T follicular helper cell (primary cell): Measurements from ENCODE around the gene B3GAT3.
"Not testable (repeated sequence)": the region's sequence is repeated elsewhere in the genome, so short reads cannot be mapped to it uniquely, and the experiment has no call there.

Experiments
- DNase-seq: peaks from one replicate; pipeline ENCODE4 v3.0.0-alpha.2; 2020; ENCODE audit warnings: low read depth

Gene B3GAT3

DNA sequence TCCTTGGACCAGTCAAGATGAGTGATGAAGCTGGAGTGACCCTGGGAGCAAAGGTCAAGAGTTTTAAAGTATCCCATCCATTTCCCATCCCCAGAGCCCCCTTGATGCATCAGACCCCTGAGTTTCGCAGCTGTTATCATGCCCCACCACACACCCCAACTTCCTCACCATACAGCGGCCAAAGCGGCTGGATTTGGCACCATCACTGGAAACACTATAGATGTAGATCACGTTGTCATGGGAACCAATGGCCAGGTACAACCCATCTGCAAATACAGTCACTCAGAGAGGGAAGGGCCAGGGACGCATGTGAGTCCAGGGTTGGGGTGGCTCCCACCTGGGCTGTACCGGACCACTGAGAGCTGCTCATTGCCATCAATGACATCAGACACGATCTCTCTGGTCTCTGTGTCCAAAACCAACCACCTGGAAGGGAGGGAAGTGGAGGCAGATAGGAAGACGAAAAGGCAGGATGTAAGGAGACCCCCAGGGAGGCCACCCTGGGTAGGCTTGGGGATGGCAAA, 17.9 kb downstream of the B3GAT3 start:
- no peak for DNase-seq

DNA sequence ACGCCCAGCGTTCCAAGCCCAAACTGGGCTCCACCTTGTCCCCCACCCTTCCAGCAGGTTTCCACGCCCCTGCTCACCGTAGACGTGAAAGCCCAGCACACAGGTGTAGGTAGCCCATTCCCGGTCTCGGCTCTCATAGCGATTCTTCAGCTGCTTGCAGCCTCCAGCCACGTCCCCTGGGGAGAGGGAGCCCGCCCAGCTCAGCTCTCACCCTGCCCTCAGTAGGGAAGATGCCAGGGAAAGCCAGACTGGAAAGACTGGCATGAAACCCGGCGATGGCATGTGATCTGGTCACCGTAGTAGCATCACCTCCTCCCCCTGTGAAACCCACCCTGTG, 18.7 kb downstream of the B3GAT3 start:
- DNase-seq, result no peak

DNA sequence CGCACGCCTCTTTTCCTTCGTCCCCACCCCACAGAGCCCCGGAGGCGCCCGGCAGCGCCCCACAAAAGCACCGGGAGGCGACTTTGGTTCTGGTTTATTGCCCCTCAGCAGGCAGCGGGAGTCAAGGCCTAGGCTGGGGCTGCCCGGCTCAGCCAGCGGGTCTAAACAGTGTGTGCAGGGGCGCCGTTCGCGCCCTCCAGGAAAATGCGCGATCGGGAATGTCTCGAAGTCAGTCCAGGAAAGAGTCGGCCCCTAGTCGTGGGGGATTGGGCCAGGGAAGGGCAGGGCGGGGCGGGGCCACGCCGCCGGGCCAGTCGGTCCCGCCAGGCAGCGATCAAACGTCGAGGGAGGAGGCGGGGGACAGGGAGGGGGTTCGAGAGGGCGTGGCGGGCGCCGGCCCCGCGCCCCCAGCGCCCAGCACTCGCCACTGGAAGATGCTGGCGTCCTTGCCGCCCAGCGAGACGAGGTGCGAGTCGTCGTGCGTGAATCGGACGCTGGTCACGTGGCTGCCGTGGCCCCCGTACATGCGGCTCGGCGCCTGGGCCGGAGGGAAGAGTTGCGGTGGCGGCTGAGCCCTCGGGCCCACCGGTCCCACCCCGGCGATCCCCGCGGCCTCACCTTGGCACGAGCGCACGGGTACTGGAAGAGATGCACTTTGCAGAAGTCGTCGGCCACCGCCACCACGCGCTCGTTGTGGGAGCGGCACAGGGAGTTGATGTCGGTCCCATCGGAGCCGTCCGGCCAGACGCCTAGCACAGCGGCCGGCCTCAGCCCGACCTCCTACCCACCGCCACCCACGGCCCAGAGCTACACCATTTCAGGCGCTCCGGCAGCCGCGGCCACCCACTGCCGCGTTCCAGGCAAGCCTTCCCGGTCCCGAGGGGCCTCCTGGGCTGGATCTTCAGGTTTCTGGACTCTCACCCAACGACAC, 19.4 kb downstream of the B3GAT3 start:
- no peak for DNase-seq

DNA sequence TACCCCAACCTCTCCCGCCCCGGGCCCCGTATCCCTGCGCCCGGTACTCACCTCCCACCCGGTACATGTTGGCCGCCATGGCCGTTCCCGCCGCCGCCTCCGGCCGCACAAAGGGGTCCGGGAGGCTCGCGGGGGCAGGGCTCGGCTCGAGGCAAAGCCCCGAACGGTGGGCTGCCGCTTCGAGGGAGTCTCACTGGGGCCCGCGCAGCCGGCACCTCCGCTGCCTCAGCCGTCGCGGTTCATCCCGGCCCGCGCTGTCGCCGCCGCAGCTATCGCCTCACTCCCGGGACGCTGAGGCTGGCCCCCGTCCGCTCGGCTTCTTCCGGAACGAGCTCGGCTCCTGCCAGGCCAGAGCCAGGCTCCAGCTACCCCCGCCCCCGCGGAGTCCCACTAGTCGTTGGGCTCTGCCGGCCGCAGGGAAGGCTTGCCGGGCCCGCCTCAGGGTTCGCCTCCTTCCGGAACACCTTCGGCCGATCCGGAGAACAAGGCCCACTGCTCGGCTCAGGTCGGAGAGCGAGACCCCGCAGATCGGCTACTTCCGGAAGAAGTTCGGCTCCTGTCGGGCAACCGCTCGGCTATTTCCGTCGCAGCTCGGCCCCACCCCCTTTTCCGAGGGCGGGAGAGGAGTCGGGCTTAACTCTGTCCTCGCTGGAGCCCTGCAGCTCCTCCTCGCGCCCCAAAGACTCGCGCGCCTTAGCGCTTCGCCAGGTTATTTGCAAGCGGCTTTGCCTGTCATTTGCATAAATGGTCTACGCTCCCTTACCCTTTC, 20.2 kb downstream of the B3GAT3 start, which contains the start of gene MTA2:
Gene MTA2, minus strand, starts transcription at position 494 of the 769 bp plus-strand sequence. Its CDS starts 415 bp downstream, at position 79.
- peak; percentile 98 for DNase-seq

DNA sequence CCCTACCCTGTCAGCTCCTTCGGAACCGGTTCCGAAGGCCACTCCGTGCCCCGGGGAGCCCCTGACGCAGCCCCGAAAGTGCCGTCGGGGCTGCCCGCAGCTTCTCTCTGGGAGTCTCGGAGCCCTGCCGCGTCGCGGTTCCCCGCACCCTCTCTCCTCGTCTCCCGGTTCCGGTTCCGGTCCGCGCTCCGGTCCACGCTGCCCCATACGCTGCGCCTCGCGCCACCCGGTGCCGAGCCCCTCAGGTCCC, 20.7 kb downstream of the B3GAT3 start:
- no peak for DNase-seq

DNA sequence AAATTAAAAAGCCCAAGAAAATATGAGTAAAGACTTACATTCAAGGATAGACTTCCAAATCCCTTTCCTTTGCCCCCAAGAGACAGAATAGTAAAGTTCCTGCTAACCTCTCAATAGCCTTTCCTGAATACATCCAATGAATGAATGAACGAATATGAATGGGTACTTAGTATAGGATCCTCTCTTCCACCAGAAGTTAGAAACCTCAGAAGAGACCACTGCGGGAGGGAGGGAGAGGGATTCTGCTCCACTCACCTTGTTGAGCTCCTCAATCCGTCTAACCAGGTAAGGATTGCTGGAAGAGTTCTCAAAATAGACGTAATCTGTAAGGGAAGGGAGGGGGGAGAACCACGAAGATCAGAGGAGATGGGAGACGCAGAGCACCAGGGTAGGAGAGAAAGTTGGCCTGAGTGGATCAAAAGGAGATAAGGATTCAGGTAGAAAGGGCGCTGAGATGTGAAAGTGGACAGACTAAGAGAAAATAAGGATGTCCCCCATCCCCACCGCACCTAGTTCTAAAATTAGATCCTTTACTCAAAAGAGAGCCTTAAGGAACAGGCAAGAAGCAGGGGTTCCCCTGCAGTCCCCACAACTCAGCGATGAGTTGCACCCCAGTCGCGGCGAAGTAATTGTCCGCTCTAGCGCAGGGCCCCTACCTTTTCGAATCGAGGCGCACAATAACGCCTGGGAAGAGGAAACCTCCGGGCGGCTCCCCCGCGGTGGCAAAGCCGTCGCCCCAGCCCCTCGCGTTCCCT, 21.2 kb downstream of the B3GAT3 start:
- DNase-seq, result peak; percentile 16

DNA sequence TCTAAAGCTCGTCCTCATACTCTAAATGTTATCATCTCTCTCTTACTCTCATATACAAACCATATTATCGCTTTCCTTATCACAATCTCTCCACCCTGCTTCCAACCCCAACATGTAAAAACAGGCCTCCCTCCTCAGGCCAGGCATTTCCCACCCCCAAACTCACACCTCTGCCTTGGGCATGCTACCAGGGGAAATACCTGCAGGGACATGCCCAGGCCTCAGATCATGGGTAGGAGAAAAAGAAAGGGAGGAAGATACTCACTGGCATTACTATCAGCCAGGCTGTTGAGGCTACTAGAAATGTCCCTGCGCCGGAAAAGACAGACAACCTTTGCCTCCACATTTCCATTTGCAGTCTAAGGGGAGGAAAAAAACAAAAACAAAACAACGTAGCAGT, 21.9 kb downstream of the B3GAT3 start:
- DNase-seq, result no peak

DNA sequence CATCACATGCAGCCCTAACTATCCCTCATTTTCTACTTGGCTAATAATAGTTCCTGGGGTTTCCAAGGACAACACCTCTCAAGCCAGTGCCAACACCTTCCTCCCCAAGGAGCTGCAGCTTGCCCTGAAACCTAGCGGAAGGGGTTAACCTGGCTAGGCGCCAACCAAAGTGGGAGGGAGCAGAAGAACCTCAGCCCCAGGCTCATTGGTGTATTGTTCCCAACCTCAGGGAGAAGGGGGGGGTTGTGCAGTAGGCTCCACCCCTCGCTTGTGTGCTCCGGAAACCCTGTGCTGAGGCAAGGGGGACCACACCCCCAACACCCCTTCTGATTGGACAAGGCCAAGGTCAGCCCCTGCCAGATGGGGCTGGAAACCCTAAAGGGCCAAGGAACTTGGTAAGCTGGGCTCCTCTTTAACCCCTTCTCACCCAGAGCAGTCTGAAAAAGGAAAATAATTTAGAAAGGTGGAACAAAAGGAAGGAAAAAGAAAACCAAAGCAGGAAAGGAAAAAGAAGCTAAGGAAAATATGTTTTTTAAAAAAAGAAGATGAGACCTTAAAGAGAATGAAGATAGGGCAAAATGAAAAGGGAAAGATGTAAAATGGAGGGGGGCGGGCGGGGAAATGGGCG, 22.6 kb downstream of the B3GAT3 start:
- peak; percentile 95 for DNase-seq

DNA sequence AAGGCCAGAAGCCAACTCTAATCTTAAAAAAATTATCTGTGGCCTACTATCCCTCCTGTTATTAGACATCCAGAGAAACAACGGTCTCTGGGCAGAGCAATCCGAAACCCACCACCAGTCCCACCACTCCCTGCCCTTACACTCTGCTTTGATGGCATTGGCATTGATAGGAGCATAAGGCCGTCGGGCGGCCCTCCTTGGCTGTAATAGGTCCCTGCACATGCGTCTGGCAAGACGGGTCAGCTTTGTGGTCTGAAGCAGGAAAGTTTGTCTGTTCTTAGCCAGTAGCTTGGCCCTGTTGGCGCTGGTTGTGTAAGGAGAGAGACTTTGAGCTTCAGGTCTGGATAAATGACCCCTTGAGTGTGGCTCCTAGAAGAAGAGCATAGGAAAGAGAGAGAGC, 26.7 kb downstream of the B3GAT3 start:
- no peak for DNase-seq

DNA sequence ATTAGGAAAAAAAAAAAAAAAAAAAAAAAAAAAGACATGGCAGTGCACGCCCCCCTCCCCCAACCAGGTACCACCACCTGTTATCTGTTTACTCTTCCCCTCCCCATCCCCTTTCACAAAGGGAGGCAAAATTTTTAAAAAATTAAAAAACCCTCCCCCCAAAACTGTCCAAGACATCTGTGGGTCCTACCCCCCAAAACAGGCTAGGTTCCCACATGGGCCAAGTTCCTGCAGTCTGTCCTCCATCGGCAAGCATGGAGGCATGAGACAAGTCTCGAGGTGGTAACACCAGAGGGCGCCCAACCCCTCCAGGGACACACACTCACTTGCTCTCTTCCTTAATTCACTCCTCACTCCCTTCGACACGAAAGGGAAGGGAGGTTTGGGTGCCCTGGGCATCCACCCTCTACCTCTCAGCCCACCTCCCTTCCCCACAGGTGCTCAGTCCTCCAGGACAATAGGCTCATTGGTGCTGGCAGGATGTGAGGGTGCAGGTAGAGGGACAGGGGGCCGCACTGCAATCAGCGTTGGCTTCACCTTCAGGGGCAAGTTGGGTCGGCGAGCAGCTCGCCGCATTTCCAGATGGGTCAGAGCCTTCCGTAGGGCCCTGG, 28.2 kb downstream of the B3GAT3 start:
- DNase-seq, result peak; percentile 71

DNA sequence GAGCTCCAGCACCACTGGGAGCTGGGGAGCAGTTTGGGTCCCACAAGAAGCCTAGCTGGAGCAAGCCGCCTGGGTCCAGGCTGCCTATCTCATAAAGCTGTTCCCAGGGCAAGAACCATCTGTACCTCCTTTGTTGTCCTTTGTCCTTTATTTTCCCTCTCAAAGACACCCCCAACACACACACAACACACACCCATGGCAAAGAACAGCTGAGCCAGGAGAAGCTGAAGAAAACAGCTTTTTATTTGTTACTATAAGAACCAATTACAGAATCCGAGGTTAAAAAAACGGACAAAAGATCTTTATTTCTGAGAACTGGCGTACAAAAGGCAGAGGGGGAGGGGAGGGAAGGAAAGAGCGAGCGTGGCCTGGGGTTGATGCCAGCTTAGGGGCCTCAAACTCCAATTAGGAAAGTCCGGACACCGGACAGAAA, 28.8 kb downstream of the B3GAT3 start:
- DNase-seq, result no peak

DNA sequence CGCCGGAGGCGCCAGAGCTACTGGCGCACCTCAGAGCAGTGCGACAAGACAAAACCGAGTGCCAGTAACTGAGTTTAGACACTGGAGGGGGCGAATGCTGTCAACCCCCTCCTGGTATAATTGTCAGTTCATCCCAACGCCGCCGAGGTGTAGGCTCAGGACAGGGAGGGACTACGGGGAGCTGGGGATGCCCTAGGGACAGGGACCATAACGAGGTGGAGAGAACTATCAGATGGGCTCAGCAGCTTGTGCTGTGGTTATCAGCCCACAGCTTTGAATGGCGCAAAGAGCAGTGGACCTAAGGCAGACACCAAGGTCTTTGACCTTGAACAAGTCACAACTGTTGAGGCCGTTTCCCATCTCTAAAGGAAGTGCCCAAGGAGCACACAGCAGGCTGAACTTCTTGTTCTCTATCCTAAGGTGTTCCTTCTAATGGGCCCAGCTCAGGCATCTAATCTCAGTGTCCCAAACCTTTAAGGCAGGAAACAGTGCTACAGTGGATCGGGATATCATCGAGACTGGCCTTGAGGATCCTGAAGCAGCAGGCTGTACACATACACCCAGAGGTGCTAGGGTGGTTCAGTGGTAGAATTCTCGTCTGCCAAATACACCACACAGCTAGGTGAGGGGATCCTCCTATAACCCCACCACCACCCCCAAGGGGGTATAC, 29.5 kb downstream of the B3GAT3 start:
- DNase-seq, result no peak

DNA sequence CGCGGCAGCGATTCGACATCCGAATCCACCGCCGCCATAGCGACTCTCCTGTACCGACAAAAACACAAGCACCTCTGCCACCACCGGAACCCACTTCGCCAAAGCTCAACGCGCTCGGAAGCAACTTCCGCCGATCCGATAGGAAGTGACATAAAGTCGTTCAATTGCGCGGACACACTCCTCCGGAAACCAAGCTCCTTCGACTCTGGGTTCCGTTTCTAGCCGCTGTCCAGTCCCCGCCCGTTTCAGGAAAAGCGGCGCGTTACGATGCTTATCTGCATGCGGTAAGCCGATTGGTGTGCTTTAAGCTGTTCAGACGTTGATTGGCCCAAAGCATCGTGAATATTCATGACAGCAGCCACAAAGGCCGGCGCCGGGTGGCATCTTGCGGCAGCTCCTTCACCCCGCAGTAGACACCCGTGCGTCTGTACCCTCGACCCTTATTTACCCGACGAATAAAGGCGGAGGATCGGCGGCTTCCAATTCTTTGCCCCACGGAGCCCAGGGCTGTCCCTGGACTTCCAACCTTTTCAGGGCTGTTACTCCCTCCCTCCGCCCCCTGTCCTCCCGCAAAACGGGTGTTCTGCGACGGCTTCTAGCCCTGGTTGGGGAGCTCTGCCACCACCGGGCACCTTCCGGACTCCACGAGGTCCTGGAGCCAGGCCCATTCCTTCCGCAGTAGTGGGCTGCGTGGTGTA, 30.2 kb downstream of the B3GAT3 start, which contains the start of gene TUT1:
Gene TUT1, minus strand, starts transcription at position 76 of the 698 bp plus-strand sequence. Its CDS starts 38 bp downstream, at position 38.
- DNase-seq, result peak; percentile 95

DNA sequence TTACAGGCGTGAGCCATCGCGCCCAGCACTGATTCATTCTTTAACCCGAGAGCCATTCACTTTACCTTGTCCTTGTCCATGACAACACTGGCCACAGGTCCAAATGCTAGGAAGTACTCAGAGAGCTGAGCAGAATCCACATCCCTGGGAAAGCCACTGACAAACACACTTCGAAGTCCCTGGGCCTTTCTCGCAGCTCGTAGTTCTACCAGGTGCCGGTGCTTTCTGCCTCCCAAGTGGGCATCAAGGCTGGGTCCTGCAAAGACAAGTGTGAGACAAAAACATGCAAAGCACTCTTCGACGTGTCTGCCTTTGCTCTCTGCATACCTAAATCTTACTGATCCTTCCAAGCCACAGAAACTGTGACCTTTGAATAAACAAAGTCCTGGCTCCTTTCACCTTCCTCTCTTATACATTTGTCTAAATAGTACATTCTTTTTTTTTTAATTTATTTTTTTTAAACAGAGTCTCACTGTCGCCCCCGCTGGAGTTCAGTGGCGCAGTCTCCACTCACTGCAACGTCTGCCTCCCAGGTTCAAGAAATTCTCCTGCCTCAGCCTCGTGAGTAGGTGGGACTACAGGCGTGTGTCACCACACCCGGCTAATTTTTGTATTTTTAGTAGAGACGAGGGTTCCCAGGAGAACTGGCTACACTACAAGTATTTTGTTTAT, 32.7 kb downstream of the B3GAT3 start:
- no peak for DNase-seq

DNA sequence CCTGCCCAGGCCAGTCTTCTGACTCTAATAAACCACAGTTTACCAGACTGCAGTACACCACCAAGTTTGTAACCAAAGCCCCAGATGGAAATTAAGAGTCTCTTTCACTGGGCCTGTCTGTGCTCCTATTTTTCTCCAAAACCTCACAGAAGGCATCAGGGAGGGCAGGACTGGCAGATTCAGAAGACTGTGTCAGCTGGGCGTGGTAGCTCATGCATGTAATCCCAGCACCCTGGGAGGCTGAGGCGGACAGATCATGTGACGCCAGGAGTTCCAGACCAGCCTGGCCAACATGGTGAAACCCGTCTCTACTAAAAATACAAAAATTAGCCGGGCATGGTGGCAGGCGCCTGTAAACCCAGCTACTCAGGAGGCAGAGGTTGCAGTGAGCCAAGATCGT, 36.4 kb downstream of the B3GAT3 start:
- not testable (repeated sequence) for DNase-seq

DNA sequence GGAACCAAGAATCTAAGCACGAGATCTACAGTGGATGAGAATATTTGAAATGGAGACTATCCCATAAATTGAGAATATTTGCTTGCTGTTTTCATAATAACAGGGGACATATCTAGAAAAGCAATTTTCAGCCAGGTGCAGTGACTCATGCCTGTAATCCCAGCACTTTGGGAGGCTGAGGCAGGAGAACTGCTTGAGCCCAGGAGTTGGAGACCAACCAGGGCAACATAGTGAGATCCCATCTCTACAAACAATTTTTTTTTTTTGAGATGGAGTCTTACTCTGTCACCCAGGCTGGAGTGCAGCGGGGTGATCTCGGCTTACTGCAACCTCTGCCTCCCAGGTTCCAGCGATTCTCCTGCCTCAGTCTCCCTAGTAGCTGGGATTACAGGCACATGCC, 40.1 kb downstream of the B3GAT3 start:
- not testable (repeated sequence) for DNase-seq

DNA sequence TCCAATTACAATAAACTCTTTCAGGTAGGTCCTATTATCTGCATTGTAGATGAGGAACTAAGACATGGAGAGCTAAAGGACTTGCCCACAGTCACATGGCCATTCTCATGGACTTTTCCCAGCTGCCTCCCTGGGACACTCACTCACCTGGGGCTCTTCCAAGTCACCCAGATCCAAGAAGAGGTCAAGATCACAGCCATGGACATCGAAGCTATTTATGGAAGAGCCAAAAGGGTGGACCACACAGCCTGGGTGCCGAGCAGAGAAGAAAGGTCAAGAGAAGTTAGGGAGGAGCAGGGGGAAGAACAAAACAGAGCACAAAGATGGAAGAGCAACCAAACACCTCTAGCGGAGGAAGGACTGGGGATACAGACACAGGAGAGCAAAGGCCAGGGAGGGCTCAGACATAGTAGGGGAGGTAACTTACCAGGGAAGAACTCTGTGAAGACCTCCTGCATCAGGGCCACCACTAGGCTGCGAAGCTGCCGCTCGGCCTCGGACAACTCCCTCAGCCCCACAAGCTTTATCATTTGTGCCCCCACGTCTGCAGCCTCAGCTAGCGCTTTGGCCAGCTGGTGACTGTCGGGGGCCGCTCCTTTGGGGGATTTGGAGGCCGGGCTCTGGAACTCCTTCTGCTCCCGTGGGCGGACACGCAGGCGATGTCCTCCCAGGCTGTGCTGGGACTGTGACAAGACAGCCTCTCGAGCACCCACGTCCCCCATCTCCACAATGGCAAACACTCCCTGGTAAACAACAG, 40.6 kb downstream of the B3GAT3 start:
- no peak for DNase-seq

DNA sequence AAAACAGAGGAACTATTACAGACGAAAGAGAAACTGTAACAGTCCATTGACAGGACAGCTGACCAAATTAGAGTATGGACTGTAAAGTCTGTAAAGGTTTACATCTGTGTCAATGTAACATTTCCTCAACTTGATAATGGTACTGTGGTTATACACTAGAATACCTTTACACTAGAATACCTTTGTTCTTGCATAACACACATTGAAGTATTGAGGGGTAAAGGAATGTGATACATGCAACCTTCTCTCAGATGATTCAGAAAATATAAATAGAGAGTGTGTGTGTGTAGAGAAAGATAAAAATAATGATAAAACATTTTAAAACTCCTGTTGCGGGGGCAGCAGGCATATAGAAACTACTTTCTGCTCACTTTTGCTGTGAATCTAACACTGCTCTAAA, 42.5 kb downstream of the B3GAT3 start:
- no peak for DNase-seq

DNA sequence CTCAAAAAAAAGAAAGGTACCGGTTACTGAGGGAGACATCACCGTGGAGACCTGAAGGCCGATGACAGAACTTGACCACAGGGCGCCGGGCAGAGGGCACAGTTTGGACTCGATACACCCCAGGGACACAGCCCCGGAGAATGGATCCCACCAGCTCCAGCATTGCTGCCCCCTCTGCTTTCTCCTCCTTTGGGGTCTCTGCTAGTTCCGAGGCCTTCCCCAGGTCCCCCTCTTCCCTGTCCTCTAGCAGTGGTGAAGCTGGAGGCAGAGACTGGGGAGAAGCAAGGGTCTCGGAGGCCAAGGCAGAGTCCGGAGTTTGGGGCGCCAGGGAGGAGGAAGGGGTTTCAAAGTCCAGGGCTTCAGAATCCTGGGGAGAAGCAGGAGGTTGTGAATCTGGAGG, 43.2 kb downstream of the B3GAT3 start:
- no peak for DNase-seq
